Loucy (cell line): ENCODE data around the gene CRTC1.

ENCODE experiments used
- H2AFZ ChIP-seq: fragments of 200-600 bp; sonication (generic); 2 replicates; pipeline ENCODE4 v1.6.0; 2016; ENCODE audit warnings: antibody characterized with exemption, mild to moderate bottlenecking, low read length, moderate library complexity
- H3F3A ChIP-seq: fragments of 200-600 bp; 2 replicates; pipeline ENCODE4 v1.6.0; 2016; ENCODE audit warnings: antibody characterized with exemption, low read depth, mild to moderate bottlenecking
- H3K27me3 ChIP-seq: fragments of 200-600 bp; sonication (generic); 2 replicates; pipeline ENCODE4 v1.6.1; 2014; ENCODE audit warnings: low read length, mild to moderate bottlenecking; ENCODE audit not compliant: insufficient read depth, poor library complexity, severe bottlenecking
- H3K36me3 ChIP-seq: fragments of 200-600 bp; sonication (generic); 2 replicates; pipeline ENCODE4 v1.6.1; 2016; ENCODE audit warnings: low read length; ENCODE audit not compliant: insufficient read depth
- H3K4me1 ChIP-seq: fragments of 200-600 bp; sonication (generic); 2 replicates; pipeline ENCODE4 v1.5.1; 2014; ENCODE audit warnings: low read length, mild to moderate bottlenecking; ENCODE audit not compliant: insufficient read depth, poor library complexity, severe bottlenecking
- H3K4me2 ChIP-seq: fragments of 200-600 bp; sonication (generic); 2 replicates; pipeline ENCODE4 v1.6.0; 2014; ENCODE audit warnings: antibody characterized with exemption, low read length, low read depth, mild to moderate bottlenecking; ENCODE audit not compliant: poor library complexity, severe bottlenecking
- H3K4me3 ChIP-seq: fragments of 200-600 bp; sonication (generic); 2 replicates; pipeline ENCODE4 v1.5.1; 2014; ENCODE audit warnings: low read length, mild to moderate bottlenecking, mixed read lengths; ENCODE audit not compliant: poor library complexity, severe bottlenecking
- H3K79me2 ChIP-seq: fragments of 200-600 bp; sonication (generic); 2 replicates; pipeline ENCODE4 v1.6.1; 2014; ENCODE audit warnings: low read length; ENCODE audit not compliant: insufficient read depth
- H3K9ac ChIP-seq: fragments of 200-600 bp; sonication (generic); 2 replicates; pipeline ENCODE4 v1.6.0; 2014; ENCODE audit warnings: mild to moderate bottlenecking, low read depth, low read length, moderate library complexity; ENCODE audit not compliant: poor library complexity, severe bottlenecking
- H3K9me2 ChIP-seq: fragments of 200-600 bp; sonication (generic); replicated peaks from 2 replicates; pipeline ENCODE4 v1.6.1; 2016; ENCODE audit warnings: low read depth, low read length, mixed read lengths
- H3K9me3 ChIP-seq: fragments of 200-600 bp; sonication (generic); 2 replicates; pipeline ENCODE4 v1.6.1; 2014; ENCODE audit warnings: mild to moderate bottlenecking, antibody characterized with exemption, low read length, low read depth; ENCODE audit not compliant: insufficient read depth
- H4K20me1 ChIP-seq: fragments of 200-600 bp; sonication (generic); 2 replicates; pipeline ENCODE4 v1.6.0; 2014; ENCODE audit warnings: antibody characterized with exemption, low read length, mild to moderate bottlenecking; ENCODE audit not compliant: insufficient read depth, poor library complexity, severe bottlenecking
- EZH2phosphoT487 ChIP-seq: fragments of 200-600 bp; IDR thresholded peaks from 2 replicates; pipeline ENCODE4 v1.6.1; 2018; ENCODE audit warnings: antibody characterized with exemption, mild to moderate bottlenecking, moderate library complexity, borderline replicate concordance
- TF ChIP-seq, protein P1 (sequence below): fragments of 200-600 bp; sonication (generic); conservative IDR thresholded peaks from 2 replicates; pipeline ENCODE4 v1.5.1; 2014; ENCODE audit warnings: mild to moderate bottlenecking, antibody characterized with exemption, low read length

CRTC1 gene

DNA sequence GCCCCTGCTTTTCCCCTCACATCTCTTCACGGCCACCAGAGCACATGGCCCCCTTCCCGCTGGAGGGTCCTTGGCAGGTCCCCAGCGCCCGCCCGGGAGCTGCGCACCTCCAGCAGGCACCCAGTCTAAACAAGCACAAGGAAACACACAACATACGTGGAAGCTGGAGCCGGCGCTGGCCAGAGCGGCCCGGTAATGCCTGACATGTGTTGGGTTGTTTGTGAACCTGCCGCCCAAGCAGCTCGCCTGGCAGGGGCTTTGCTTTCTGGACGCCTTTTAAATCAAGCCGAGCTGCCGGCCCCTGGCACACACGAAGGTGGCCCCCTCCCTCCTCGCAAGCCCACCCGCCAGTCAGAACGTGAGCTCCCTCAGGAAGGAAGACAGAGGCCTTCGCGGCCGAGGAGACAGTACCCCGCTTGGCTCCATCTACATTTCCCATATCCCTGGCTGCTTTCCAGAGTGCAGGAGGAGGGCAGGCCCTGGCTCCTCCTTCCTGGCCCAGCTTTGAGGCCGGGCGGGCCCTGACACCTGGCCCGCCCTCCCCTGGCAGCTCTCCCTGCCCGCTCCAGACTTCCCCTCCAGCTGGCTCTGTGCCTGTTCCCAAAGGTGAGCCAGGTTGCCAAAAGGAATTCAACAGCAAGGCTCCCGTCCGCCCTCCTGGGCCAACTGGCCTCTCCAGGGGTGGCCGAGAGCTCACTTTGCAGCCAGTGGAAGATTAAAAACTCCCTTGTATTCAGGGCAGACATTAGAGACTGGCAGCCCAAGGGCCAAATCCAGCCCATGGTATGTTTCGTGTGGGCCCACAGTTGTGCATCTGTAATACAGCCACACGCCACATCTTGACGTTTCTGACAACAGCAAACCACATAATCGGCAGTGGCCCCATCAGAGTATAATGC is 78.9 kb downstream of the CRTC1 start:
- H3K4me1 ChIP-seq: peaks cover 10% of the 10 kb centered on the region
- no peak for TF ChIP-seq EZH2phosphoT487
- TF ChIP-seq, protein P1, sequence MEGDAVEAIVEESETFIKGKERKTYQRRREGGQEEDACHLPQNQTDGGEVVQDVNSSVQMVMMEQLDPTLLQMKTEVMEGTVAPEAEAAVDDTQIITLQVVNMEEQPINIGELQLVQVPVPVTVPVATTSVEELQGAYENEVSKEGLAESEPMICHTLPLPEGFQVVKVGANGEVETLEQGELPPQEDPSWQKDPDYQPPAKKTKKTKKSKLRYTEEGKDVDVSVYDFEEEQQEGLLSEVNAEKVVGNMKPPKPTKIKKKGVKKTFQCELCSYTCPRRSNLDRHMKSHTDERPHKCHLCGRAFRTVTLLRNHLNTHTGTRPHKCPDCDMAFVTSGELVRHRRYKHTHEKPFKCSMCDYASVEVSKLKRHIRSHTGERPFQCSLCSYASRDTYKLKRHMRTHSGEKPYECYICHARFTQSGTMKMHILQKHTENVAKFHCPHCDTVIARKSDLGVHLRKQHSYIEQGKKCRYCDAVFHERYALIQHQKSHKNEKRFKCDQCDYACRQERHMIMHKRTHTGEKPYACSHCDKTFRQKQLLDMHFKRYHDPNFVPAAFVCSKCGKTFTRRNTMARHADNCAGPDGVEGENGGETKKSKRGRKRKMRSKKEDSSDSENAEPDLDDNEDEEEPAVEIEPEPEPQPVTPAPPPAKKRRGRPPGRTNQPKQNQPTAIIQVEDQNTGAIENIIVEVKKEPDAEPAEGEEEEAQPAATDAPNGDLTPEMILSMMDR: no peak
- no peak overlapping the region for H3K9ac ChIP-seq
- no peaks in the 10 kb centered on the region for H3K9me3 ChIP-seq
- no peaks in the 10 kb centered on the region for H3K27me3 ChIP-seq
- no peaks in the 10 kb centered on the region for H3K36me3 ChIP-seq
- no peaks in the 10 kb centered on the region for H3F3A ChIP-seq
- H3K9me2 ChIP-seq: no peaks in the 10 kb centered on the region
- no peaks in the 10 kb centered on the region for H4K20me1 ChIP-seq
- no peak overlapping the region for H3K4me3 ChIP-seq
- H3K4me2 ChIP-seq: no peak overlapping the region
- H2AFZ ChIP-seq: no peak overlapping the region
- H3K79me2 ChIP-seq: no peaks in the 10 kb centered on the region

DNA sequence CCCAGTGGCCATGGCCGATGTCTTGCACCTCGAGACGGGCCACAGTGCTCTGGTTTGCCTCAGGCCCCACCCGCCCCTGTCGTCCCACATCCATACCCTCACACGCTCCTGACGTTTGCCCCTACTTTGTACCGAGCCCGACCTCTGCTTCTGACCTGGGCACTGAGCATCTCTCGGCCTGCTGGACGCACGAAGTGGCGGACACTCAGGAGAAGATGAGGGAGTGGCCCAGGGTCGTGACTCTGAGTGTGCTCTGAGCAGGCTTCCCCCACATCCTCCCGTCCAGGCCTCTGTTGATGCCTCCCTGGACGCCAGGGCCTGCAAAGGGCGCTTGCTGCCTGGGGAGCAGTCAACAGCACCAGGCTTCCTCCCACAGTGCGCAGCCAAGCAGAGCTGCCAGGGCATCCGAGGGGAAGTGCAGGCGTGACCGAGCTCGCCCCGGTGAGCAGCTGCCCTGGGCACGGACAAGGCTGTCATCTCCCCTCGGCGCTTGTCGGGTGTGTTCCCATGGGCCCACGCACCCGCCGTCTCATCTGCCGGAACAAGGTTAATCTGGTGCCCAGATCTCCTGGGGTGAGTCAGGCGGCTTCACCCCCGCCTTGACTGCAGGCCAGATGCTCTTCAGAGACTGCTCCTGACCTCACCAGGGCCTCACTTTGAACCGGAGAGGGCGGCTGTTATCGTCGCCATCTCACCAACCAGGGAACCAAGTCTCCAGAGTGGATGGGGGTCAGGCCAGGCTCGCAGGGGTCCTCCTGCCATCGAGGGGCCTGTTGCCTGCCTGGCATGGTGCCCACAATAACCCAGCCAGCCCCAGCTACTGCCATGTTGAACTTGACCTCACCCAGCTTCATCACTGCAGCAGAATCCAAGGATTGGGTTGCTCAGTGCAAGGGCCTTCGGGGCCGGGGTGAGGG is 80.5 kb downstream of the CRTC1 start:
- Histone ChIP-seq H3K9ac (no peak overlapping the region), H3K36me3 (no peaks in the 10 kb centered on the region), H2AFZ (no peak overlapping the region), H3K9me3 (no peaks in the 10 kb centered on the region), H3K27me3 (no peaks in the 10 kb centered on the region), H3F3A (no peaks in the 10 kb centered on the region), H3K79me2 (no peaks in the 10 kb centered on the region), H3K4me3 (no peak overlapping the region), H3K4me2 (no peak overlapping the region), H4K20me1 (no peaks in the 10 kb centered on the region), H3K4me1 (peaks cover 10% of the 10 kb centered on the region), H3K9me2 (no peaks in the 10 kb centered on the region)
- TF ChIP-seq, protein P1: no peak
- no peak for TF ChIP-seq EZH2phosphoT487

DNA sequence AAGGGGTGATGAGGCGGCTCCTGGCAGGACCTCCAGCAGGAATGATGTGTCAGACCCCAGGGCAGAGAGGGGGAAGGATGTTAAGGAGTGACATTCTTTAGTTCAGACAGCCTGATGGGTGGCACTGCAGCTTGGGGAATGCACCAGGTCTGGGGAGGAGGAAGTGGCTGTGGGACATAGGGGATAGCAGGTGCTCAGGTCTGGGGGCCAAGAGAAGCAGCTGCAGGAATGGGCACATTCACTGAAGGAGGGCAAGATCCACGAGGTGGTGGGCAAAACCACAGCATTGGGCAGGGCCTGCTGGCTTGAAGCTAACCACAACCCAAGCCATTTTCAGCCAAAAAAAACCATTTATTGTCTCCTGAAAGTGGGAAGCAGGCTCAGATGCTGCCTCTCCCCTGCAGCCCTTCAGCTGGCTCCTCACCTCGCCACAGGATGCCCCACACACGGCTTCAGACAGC is 81.1 kb downstream of the CRTC1 start:
- H3K9me3 ChIP-seq: no peaks in the 10 kb centered on the region
- H3F3A ChIP-seq: no peaks in the 10 kb centered on the region
- H4K20me1 ChIP-seq: no peaks in the 10 kb centered on the region
- TF ChIP-seq, protein P1: no peak
- TF ChIP-seq EZH2phosphoT487: no peak
- no peaks in the 10 kb centered on the region for H3K79me2 ChIP-seq
- H3K4me2 ChIP-seq: no peak overlapping the region
- no peaks in the 10 kb centered on the region for H3K27me3 ChIP-seq
- H3K4me1 ChIP-seq: peaks cover 10% of the 10 kb centered on the region
- H3K36me3 ChIP-seq: no peaks in the 10 kb centered on the region
- H3K4me3 ChIP-seq: no peak overlapping the region
- no peaks in the 10 kb centered on the region for H3K9me2 ChIP-seq
- H2AFZ ChIP-seq: no peak overlapping the region
- no peak overlapping the region for H3K9ac ChIP-seq
